ENCODE data around the gene MORN5. TPM values are rescaled to one million over a fixed set of nuclear protein-coding genes. Genes with fewer than 3 reads are reported as not detected.
A peak's percentile ranks its signal among the peaks of the same experiment; 100 is the strongest.

The MORN5 gene
- total RNA-seq, 3 donors from 2014 or later, result not detected

DNA sequence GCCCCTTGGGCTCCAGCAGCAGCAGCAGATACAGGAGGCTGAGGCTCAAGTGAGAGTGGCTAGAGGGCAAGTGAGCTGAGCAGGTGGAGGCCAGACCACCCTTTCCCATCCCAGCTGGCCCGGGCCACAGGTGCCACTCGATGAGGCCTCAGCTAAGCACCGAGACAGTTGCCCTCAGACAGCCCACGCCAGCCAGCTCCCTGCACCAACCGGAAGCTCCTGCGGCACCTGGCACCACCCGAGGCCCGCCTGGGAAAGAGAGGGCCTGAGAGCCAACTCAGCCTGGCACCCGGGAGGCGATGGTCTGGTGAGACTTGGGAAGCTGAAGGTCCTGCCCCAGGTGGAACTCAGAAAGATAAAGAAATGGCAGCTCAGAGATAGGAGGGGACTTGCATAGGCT, 38.3 kb upstream of the MORN5 start:
- TF ChIP-seq POLR2A (IDR thresholded peaks at IDR 0.05) (no peak), POLR2AphosphoS5 (IDR thresholded peaks at IDR 0.05) (no peak)
- TF ChIP-seq, protein P1, sequence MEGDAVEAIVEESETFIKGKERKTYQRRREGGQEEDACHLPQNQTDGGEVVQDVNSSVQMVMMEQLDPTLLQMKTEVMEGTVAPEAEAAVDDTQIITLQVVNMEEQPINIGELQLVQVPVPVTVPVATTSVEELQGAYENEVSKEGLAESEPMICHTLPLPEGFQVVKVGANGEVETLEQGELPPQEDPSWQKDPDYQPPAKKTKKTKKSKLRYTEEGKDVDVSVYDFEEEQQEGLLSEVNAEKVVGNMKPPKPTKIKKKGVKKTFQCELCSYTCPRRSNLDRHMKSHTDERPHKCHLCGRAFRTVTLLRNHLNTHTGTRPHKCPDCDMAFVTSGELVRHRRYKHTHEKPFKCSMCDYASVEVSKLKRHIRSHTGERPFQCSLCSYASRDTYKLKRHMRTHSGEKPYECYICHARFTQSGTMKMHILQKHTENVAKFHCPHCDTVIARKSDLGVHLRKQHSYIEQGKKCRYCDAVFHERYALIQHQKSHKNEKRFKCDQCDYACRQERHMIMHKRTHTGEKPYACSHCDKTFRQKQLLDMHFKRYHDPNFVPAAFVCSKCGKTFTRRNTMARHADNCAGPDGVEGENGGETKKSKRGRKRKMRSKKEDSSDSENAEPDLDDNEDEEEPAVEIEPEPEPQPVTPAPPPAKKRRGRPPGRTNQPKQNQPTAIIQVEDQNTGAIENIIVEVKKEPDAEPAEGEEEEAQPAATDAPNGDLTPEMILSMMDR (IDR thresholded peaks at IDR 0.05), result no peak
- peaks cover 0 to 16% of the 10 kb centered on the region in 2 donors for H3K27me3 ChIP-seq

DNA sequence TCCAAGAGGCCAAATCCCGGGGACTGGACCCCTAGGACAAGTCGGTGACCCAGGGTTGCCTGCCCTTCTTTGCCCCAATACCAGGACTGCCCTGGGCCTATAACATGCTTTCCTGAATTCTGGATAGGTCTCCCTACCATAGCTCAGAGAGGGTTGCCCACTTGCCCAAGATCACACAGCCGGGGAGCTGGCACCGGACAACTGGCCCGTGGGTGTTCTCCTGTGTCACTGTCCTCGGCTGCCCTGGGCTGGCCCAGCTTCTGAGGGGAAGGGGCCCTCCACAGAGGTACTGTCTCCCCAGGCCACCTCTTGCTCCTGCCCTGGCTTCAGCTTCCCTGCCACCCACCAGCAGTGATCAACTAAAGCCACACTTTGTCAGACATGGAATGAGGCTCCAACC, 37.8 kb upstream of the MORN5 start:
- no peaks in the 10 kb centered on the region for H3K4me1 ChIP-seq
- TF ChIP-seq POLR2AphosphoS5 (IDR thresholded peaks at IDR 0.05) (no peak), POLR2A (IDR thresholded peaks at IDR 0.05) (no peak)
- TF ChIP-seq, protein P1 (IDR thresholded peaks at IDR 0.05), result no peak
- H3K9me3 ChIP-seq, result no peaks in the 10 kb centered on the region
- peaks cover 0 to 22% of the 10 kb centered on the region in 2 donors for H3K27me3 ChIP-seq
- no peaks in the 10 kb centered on the region for H3K36me3 ChIP-seq
- H3K27ac ChIP-seq, result no peak overlapping the region
- intact Hi-C loops (cut with DNase I; ENCODE audit: low total_unique reads), result no loop called here
- H3K4me3 ChIP-seq, result no peak overlapping the region
- no peak for DNase-seq (ENCODE audit: low spot score in 2 of 2)

More for the DNA sequence above, 38.3 kb upstream of the MORN5 start:
- H3K4me1 ChIP-seq, result no peaks in the 10 kb centered on the region
- intact Hi-C loops (cut with DNase I; ENCODE audit: low total_unique reads), result no loop called here
- H3K36me3 ChIP-seq, result no peaks in the 10 kb centered on the region
- no peak for DNase-seq (ENCODE audit: low spot score in 2 of 2)
- no peak overlapping the region for H3K4me3 ChIP-seq
- H3K27ac ChIP-seq, result no peak overlapping the region
- H3K9me3 ChIP-seq, result no peaks in the 10 kb centered on the region

DNA sequence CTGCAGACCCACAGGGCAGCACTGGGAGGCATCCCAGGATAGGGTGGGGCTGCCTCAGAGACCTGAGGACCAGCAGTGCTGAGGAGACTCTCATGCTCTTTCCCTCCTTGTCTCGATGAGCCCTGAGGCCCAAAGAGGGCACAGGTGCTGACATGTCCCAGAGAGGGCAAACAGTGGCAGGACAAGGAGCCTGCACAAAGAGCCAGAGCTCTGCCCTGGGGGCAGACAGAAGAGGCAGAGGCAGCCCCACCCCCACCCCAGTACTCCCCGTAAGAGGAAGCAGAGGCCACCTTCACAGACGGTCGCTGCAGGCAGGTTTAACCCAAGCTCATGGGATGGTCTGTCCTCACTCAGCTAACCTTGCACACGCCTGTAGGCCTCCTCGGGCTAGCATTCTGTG, 37.2 kb upstream of the MORN5 start:
- Histone ChIP-seq H3K9me3 (no peaks in the 10 kb centered on the region), H3K4me1 (no peaks in the 10 kb centered on the region), H3K27me3 (peaks cover 0 to 26% of the 10 kb centered on the region in 2 donors), H3K4me3 (no peak overlapping the region), H3K27ac (no peak overlapping the region), H3K36me3 (no peaks in the 10 kb centered on the region)
- DNase-seq (ENCODE audit: low spot score in 2 of 2), result no peak
- TF ChIP-seq POLR2A (IDR thresholded peaks at IDR 0.05), result no peak
- TF ChIP-seq, protein P1 (IDR thresholded peaks at IDR 0.05), result no peak
- no peak for TF ChIP-seq POLR2AphosphoS5 (IDR thresholded peaks at IDR 0.05)
- intact Hi-C loops (cut with DNase I; ENCODE audit: low total_unique reads), result no loop called here

- peak in 1 of 2 donors; percentile 79 for DNase-seq (ENCODE audit: low spot score in 2 of 2)
- H3K27me3 ChIP-seq, result peaks cover 0 to 26% of the 10 kb centered on the region in 2 donors
- H3K36me3 ChIP-seq, result no peaks in the 10 kb centered on the region
- H3K4me3 ChIP-seq, result no peak overlapping the region
- H3K27ac ChIP-seq, result no peak overlapping the region
- no peaks in the 10 kb centered on the region for H3K4me1 ChIP-seq
- no peaks in the 10 kb centered on the region for H3K9me3 ChIP-seq
- no peak for TF ChIP-seq POLR2AphosphoS5 (IDR thresholded peaks at IDR 0.05)
- TF ChIP-seq, protein P1 (IDR thresholded peaks at IDR 0.05), result peak; percentile 86 to 92 (median 86)
- intact Hi-C loops (cut with DNase I; ENCODE audit: low total_unique reads), result no loop called here
Observed at GRCh38 chr9:122122903-122123632, 36.6 kb upstream of the MORN5 start.

DNA sequence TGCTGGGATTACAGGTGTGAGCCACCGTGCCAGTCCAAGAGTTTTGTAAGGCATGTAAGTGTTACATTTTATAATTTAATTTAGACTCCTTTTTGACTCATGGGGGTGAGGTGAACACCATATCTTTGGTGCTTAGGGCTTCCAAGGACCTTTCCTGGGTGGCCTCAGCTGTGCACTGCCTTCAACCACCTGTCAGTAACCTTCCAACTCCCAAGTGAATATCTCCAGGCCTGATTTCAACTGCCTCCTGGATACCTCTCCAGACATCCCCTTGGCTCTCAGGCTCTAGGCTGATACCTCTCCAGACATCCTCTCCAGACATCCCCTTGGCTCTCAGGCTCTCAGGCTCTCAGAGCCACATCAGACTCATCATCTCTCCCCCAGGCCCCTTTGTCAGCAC, 35.7 kb upstream of the MORN5 start:
- no peaks in the 10 kb centered on the region for H3K9me3 ChIP-seq
- peaks cover 0 to 26% of the 10 kb centered on the region in 2 donors for H3K27me3 ChIP-seq
- H3K4me3 ChIP-seq, result no peak overlapping the region
- DNase-seq (ENCODE audit: low spot score in 2 of 2), result no peak
- no peak overlapping the region for H3K27ac ChIP-seq
- H3K4me1 ChIP-seq, result no peaks in the 10 kb centered on the region
- H3K36me3 ChIP-seq, result no peaks in the 10 kb centered on the region
- intact Hi-C loops (cut with DNase I; ENCODE audit: low total_unique reads), result no loop called here
- TF ChIP-seq, protein P1 (IDR thresholded peaks at IDR 0.05), result no peak
- TF ChIP-seq POLR2AphosphoS5 (IDR thresholded peaks at IDR 0.05), result no peak
- no peak for TF ChIP-seq POLR2A (IDR thresholded peaks at IDR 0.05)

Data from breast epithelium (tissue), 4 donors.